ENCODE results near the gene THADA.

Gene THADA

GRCh38 chr2:43375746-43376522 is 219.9 kb downstream of the THADA start:
- DNase-seq = no peak

GRCh38 chr2:43372416-43373081 is 223.3 kb downstream of the THADA start:
- no peak for DNase-seq

- no peak for DNase-seq
Observed at GRCh38 chr2:43370705-43371104, 225.1 kb downstream of the THADA start.

GRCh38 chr2:43370146-43370545 is 225.7 kb downstream of the THADA start:
- DNase-seq = no peak

- DNase-seq = no peak
Observed at GRCh38 chr2:43368483-43369385, 227.1 kb downstream of the THADA start.

GRCh38 chr2:43367012-43367782 is 228.6 kb downstream of the THADA start:
- DNase-seq = no peak

- DNase-seq = no peak
Observed at GRCh38 chr2:43363120-43363519, 232.7 kb downstream of the THADA start.

- DNase-seq = no peak
Observed at GRCh38 chr2:43361286-43361685, 234.6 kb downstream of the THADA start.

- no peak for DNase-seq
Observed at GRCh38 chr2:43360137-43360536, 235.7 kb downstream of the THADA start.

GRCh38 chr2:43358410-43359201 is 237.2 kb downstream of the THADA start:
- no peak for DNase-seq

- no peak for DNase-seq
Observed at GRCh38 chr2:43356774-43357173, 239.1 kb downstream of the THADA start.

GRCh38 chr2:43355399-43355798 is 240.4 kb downstream of the THADA start:
- no peak for DNase-seq

- DNase-seq = no peak
Observed at GRCh38 chr2:43349904-43350303, 245.9 kb downstream of the THADA start.

GRCh38 chr2:43348908-43349661 is 246.8 kb downstream of the THADA start:
- no peak for DNase-seq

- no peak for DNase-seq
Observed at GRCh38 chr2:43347746-43348145, 248.1 kb downstream of the THADA start.

- DNase-seq = no peak
Observed at GRCh38 chr2:43346602-43347567, 249.0 kb downstream of the THADA start.

GRCh38 chr2:43345872-43346271 is 250.0 kb downstream of the THADA start:
- DNase-seq = no peak

GRCh38 chr2:43345391-43345813 is 250.4 kb downstream of the THADA start:
- DNase-seq = no peak

GRCh38 chr2:43344868-43345373 is 250.9 kb downstream of the THADA start:
- DNase-seq = no peak

Measured in stimulated activated CD4-positive, alpha-beta T cell treated with anti-CD3 and anti-CD28 coated beads, Interleukin-12 subunit alpha, Interleukin-12 subunit beta, amount 100 ng/mL, for 4 hours (primary cell).